ENCODE data around the gene HIF1A. TPM values are rescaled to one million over a fixed set of nuclear protein-coding genes. Genes with fewer than 3 reads are reported as not detected.

The HIF1A gene
- total RNA-seq, 4 donors from 2014 or later = 48.8 to 88.8 (median 57.4) TPM

DNA sequence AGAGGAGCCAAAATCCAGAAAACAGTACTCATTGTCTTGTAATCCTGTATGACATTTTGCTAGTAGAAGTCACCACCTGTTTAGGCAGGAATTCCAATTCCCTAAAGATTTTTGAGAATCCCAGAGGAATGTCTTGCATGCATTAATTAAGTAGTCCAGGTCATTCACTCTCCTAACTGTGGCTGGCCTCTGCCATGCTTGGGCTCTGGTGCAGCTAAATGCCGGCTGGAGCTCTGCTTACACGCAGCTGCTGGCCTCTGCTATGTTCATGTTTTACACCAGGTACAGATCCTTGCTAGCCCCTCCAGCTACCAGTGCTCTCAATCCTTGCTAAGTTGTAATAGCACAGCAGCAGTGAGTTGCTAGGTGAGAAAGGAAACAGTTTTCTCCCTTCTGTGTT is 16.3 kb upstream of the HIF1A start:
- WGBS, 2 donors = 67 to 83% methylated on average over 2 of the region's 2 CpGs
- TF ChIP-seq POLR2A (IDR thresholded peaks at IDR 0.05) = no peak
- TF ChIP-seq, protein P1, sequence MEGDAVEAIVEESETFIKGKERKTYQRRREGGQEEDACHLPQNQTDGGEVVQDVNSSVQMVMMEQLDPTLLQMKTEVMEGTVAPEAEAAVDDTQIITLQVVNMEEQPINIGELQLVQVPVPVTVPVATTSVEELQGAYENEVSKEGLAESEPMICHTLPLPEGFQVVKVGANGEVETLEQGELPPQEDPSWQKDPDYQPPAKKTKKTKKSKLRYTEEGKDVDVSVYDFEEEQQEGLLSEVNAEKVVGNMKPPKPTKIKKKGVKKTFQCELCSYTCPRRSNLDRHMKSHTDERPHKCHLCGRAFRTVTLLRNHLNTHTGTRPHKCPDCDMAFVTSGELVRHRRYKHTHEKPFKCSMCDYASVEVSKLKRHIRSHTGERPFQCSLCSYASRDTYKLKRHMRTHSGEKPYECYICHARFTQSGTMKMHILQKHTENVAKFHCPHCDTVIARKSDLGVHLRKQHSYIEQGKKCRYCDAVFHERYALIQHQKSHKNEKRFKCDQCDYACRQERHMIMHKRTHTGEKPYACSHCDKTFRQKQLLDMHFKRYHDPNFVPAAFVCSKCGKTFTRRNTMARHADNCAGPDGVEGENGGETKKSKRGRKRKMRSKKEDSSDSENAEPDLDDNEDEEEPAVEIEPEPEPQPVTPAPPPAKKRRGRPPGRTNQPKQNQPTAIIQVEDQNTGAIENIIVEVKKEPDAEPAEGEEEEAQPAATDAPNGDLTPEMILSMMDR (IDR thresholded peaks at IDR 0.05) = no peak
- H3K4me3 ChIP-seq (ENCODE audit: low read depth, poor library complexity, severe bottlenecking) = no peak overlapping the region
- no peak for DNase-seq (ENCODE audit: low spot score in 2 of 2)
- intact Hi-C loops (cut with DNase I; ENCODE audit: low total_unique reads) = no loop called here

DNA sequence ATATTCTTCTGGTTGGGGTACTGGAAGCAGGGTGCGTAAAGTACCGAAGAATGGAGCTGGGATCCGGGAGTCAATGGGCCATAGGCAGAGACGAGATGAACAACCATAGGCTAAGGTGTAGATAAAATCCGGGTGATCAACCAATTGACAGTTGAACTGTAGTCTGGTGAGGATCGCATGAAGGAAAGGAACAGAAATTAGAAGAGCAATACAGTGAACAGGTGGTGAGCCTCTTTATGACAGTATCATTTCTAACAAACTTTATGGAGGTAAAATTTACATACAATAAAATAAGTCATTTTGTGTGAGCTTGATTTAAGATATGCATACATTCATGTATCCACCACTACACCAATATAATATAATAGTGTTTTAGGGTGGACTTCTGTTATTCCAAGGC is 13.9 kb upstream of the HIF1A start:
- 95% methylated on average over 6 of the region's 6 CpGs for WGBS, 2 donors
- no peak overlapping the region for H3K4me3 ChIP-seq (ENCODE audit: low read depth, poor library complexity, severe bottlenecking)
- no peak for DNase-seq (ENCODE audit: low spot score in 2 of 2)
- TF ChIP-seq, protein P1 (IDR thresholded peaks at IDR 0.05) = no peak
- TF ChIP-seq POLR2A (IDR thresholded peaks at IDR 0.05) = no peak
- intact Hi-C loops (cut with DNase I; ENCODE audit: low total_unique reads) = no loop called here

DNA sequence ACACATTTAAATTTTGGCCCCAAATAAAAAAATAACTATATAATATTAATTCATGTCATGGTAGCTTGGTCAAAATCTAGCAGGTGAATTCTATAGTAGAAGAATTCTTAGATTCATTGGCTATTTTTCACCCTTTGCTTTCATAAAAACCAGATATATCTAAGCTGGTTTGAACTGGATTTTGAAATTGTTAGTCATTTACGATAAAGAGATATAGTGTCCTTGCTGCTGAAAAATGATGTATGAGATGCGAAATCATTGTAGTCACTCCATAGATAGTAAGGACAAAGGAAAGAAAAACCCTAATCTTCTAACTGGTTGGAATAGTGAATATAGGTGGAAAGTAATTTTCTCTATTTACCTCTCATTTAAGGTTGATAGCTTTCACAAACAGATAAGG is 12.2 kb upstream of the HIF1A start:
- 78 to 79% methylated on average over 2 of the region's 2 CpGs for WGBS, 2 donors
- TF ChIP-seq, protein P1 (IDR thresholded peaks at IDR 0.05) = no peak
- no peak for TF ChIP-seq POLR2A (IDR thresholded peaks at IDR 0.05)
- intact Hi-C loops (cut with DNase I; ENCODE audit: low total_unique reads) = no loop called here
- H3K4me3 ChIP-seq (ENCODE audit: low read depth, poor library complexity, severe bottlenecking) = no peak overlapping the region
- no peak for DNase-seq (ENCODE audit: low spot score in 2 of 2)

DNA sequence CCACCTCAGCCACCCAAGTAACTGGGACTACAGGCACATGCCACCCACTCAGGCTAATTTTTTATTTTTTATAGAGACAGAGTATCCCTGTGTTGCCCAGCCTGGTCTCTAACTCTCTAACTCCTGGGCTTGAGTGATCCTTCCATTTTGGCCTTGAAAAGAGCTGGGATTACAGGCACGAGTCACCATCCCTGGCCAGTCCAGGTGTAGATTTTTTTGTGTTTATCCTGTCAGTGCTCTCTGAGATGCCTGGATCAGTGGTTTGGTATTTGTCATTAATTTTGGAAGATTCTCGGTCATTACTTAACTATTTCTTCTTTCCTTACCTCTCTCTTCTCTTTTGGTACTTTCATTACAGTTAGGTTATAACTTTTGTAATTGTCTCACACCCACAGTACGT is 5.3 kb upstream of the HIF1A start:
- no peak for TF ChIP-seq POLR2A (IDR thresholded peaks at IDR 0.05)
- TF ChIP-seq, protein P1 (IDR thresholded peaks at IDR 0.05) = no peak
- intact Hi-C loops (cut with DNase I; ENCODE audit: low total_unique reads) = loop anchor here (10.0 kb wide), 1 partner anchor 195 kb away; no protein-coding TSS in a partner anchor
- no peak overlapping the region for H3K4me3 ChIP-seq (ENCODE audit: low read depth, poor library complexity, severe bottlenecking)
- no peak for DNase-seq (ENCODE audit: low spot score in 2 of 2)
- 62 to 64% methylated on average over 3 of the region's 3 CpGs for WGBS, 2 donors

DNA sequence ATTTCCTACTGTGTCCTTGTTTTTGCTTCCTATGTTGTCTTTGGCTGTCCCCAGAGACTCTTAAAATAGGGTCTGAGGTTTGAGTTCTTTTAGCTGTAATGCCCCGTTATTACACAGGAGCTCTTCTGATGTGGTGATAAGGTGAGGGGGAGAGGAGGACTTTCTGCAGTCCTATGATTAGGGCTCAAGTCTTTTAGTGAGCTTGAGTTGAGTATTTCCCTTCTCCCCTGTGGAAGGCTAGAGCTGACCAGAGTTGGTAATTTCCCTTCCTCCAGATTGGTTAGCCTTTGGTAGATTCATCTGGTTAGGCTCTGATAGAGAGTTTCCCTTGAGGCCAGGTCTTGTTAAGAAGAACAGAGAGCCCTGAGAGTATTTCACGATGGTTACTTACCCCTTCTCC is 4.3 kb upstream of the HIF1A start:
- DNase-seq (ENCODE audit: low spot score in 2 of 2) = no peak
- 61 to 77% methylated on average over 2 of the region's 2 CpGs for WGBS, 2 donors
- intact Hi-C loops (cut with DNase I; ENCODE audit: low total_unique reads) = loop anchor here (10.0 kb wide), 1 partner anchor 196 kb away; no protein-coding TSS in a partner anchor
- TF ChIP-seq, protein P1 (IDR thresholded peaks at IDR 0.05) = no peak
- TF ChIP-seq POLR2A (IDR thresholded peaks at IDR 0.05) = no peak
- H3K4me3 ChIP-seq (ENCODE audit: low read depth, poor library complexity, severe bottlenecking) = no peak overlapping the region

DNA sequence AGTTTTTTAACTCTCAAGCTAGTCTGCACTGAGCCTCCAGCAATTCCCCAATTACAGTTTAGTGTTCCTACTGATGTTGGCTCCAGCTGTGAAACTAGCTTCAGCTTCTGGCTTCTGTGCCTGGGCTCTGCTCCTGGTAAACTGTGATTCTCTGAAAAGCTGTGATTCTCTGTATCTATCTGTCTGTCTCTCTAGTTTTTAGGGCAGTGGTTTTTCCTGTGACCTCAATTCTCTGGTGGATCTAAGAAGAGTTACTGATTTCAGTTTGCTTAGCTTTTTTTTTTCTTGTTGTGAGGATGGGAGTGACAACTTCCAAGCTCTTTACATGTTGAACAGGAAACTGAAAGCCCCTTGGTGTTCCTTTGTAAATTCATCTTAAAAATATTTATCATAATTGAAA is 3.8 kb upstream of the HIF1A start:
- intact Hi-C loops (cut with DNase I; ENCODE audit: low total_unique reads) = loop anchor here (10.0 kb wide), 1 partner anchor 197 kb away; no protein-coding TSS in a partner anchor
- no peak for DNase-seq (ENCODE audit: low spot score in 2 of 2)

More for the DNA sequence above, 3.8 kb upstream of the HIF1A start:
- TF ChIP-seq POLR2A (IDR thresholded peaks at IDR 0.05) = no peak
- TF ChIP-seq, protein P1 (IDR thresholded peaks at IDR 0.05) = no peak
- no peak overlapping the region for H3K4me3 ChIP-seq (ENCODE audit: low read depth, poor library complexity, severe bottlenecking)

Measured in lower leg skin (tissue), 4 donors.